Activated T-cell treated with anti-CD3 and anti-CD28 coated beads for 24 hours (primary cell): ENCODE results near the gene CPVL.

Source experiments
- DNase-seq: peaks from one replicate; pipeline ENCODE4 v3.0.0-alpha.2; 2020; ENCODE audit warnings: low read depth

The CPVL gene

DNA sequence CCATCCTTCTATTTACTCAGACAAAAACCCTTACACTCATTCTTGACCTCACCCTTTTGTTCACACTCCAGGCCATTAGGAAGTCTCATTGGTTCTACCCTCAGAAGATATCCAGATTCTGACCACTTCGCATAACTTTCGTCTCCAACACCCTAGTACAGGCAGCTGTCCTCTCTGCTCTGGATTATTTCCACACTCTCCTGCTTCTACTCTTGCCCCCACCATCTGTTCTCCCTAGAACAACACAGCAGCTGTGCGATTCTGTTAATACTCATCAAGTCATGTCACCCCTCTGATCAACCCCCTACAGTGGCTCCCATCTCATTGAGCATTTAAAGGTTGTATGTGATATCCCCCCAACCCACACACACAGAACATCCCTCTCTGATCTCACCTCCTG lies 172.7 kb downstream of the CPVL start:
- DNase-seq = no peak

- no peak for DNase-seq
Observed at GRCh38 chr7:28964056-28964455, 182.3 kb downstream of the CPVL start.

GRCh38 chr7:28961972-28962371 lies 184.4 kb downstream of the CPVL start:
- no peak for DNase-seq

DNA sequence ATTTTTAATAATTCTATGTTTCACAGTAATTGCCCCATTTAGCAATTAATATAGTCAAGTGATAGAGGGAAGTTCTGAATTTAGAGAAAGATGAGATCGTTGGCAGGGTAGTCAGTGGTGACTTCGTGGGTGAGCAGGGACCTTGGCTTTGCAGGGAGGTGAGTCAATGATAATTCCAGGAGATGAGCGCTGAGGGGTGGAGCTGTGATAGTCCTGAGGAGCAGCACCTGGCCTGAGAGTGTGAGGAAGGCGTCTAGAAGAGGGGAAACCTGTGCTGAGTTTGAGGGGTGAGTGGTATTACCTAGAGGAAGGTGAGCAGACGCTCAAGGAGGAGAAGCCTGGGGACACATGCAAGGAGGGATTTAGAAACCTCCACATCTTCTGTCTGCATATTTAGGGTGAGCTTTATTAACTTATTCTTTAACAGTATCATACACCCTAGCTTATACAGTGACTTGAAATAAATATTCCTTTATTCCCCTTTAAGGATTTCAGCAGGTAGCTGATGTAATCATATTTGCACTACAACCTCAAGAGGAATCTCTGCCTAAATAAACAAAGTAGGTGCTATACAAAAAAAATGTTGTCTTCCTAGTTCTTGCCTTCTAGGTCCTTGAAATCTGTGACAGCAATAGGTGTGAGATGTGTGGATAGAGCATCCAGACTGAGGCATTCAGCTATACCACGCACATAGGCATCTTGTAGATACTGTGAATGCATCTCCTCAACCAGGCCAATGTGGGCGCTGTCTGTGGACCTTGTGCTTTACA lies 186.1 kb downstream of the CPVL start:
- no peak for DNase-seq

- no peak for DNase-seq
Observed at GRCh38 chr7:28958980-28959347, 187.4 kb downstream of the CPVL start.

DNA sequence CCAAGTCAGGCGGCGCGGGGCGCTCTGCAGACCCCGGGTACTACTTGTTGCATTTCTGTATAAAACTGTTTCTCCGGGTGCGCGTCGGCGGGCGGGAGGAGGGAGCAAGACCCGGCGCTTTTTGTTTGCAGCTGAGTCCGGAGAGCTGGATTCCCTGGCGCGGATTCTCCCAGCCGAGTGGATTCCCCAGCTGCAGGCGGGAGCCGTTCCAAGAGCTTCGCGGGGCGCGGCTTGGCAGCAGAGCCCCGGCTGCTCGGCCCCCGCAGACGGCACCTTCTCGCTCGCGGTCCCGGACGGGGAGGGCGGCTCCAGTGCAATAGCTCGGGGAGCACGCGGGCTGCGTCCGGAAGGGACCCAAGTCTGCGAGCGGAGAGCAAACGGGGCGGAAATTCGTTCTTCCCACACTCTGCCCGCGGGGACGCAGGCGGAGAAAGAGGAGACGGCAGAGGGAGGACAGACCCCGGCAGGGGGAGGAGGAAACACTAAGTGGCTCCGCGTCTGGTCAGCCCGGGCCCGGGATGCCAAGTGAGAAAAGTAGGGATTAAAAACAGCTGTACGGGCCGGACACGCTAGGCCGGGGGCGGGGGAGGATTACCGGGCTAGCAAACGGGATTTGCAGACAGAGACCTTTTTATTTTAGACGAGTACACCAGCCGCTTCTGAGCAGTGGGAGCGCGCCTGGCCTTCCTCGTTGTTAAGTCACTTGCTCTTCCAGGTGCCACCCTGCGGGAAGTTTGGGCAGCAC lies 187.9 kb downstream of the CPVL start, which contains the start of gene TRIL:
TSS of gene TRIL (minus strand) at position 96 of the 745 bp plus-strand sequence. CDS start 284 bp downstream, outside the sequence.
- no peak for DNase-seq

- no peak for DNase-seq
Observed at GRCh38 chr7:28957751-28958234, 188.5 kb downstream of the CPVL start.

DNA sequence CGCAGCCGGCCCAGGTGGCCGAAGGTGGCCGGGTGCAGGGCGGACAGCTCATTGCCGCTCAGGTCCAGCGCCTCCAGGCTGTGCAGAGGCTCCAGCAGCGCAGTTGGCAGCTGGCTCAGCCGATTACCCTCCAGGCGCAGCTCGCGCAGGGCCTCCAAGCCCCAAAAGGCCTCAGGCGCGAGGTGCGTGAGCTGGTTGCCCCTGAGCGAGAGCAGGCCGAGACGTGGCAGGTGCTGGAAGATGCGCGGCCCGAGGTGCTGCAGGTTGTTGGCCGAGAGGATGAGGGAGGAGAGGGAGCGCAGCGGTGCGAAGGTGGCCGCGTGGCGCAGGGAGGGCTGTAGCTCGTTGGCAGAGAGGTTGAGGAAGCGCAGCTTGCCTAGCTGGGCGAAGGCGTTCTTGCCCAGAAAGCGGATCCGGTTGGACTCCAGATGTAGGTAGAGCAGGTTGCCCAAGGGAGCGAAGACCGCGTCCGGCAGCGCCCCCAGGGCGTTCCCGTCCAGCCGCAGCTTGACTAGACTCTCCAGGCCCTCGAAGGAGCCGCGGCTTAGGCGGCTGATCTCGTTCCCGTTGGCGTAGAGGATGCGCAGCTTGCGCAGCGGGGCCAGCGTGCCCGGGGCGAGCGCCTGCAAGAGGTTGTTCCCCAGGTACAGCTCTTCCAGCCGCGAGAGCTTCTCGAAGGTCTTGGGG lies 189.1 kb downstream of the CPVL start:
- DNase-seq = no peak

GRCh38 chr7:28956608-28957063 lies 189.7 kb downstream of the CPVL start:
- no peak for DNase-seq

GRCh38 chr7:28955718-28956607 lies 190.4 kb downstream of the CPVL start:
- no peak for DNase-seq

GRCh38 chr7:28955356-28955717 lies 191.0 kb downstream of the CPVL start:
- no peak for DNase-seq

DNA sequence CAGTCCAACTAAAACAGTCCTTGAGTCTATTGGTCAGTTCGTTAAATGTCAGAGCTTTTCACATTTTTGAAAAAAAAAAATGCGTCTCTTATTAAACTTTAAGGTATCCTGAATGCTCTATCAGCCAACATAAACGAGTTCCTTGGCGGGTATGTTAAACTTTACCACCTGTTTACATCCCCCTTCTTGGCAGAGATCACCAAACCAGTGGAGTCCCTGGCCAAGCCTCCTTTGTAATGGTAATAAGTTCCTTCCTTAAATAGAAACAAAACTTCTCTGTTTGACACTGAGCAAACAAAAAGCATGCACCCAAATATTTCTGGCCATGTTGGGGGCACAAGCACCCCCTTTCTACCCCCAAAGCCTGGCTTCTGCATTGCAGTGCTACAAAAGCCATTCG lies 191.4 kb downstream of the CPVL start:
- no peak for DNase-seq

DNA sequence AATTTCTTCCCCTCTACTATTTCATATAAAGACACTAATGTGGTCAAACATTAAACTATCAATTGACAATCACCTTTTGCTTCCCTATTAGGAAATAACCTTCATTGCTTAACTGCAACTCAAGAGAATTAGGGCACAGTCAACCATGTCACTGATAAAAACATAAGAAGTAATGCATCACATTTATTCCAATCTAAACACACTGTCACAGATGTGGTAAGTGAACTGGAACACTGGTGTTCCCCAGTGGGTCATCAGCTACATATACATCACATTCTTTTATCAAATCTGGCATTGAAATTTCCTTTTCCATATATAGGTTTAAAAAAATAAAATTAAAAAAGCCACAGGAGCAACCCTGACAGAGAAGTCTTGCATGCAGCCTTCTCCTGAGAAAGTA lies 191.9 kb downstream of the CPVL start:
- DNase-seq = no peak

DNA sequence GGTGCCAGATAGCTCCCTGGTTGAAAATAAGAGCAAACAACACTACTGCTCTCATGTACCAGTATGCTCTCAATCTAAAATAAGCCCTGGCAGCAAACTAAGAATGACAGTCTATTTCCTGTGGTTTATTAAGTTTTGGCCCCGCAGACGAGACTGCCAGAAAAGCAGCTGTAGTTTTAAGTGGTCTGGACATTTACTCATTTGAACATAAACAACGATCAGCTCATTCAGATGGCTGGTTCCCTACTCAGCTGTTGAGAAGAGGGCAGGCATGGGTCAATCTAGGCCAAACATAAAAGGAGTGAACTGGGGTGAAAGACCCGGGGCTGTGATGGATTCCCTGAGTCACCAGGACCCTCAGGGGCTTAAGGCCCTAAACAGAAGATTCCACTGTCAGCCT lies 192.7 kb downstream of the CPVL start:
- DNase-seq = no peak
